ENCODE results near the gene NCAPG2.

The NCAPG2 gene

DNA sequence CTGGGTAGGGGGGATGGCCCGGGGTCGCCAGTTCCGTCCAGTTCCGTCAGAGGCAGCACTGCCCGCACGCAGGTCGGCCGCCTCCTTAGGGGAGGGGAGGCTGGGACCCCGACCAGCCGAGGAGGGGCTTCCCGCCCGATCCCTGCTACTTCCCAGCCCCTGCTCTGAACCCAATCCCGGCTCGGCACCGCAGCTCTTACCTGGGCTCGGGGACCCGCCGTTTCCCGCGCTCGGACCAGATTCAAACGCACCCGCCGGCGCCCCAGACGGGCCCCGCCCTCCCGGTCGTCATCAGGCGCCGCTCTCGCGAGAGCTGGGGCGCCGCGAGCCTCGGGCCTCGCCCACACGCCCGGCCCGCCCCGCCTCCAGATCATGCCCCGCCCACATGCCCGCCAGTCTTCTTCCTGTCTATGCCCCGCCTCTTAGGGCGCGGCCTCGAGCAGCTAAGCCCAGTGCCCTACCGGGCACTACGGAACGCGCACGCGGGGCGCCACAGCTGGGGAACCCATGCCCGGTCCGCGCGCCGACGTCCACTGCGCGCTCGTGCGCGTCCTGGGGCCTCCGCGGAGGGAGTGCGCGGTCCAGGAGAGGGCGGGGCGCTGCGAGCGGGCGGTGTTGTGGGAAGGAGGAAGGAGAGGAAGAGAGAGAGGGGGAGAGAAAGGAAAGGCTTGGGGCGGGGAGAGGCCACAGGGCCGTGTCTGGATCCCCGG is at the start of gene NCAPG2:
Gene NCAPG2, minus strand, starts transcription at position 281 of the 710 bp plus-strand sequence. CDS start 2,905 bp downstream, outside the sequence.
- Mint-ChIP-seq H3K27me3 (no peaks in the 10 kb centered on the region), H3K4me1 (ENCODE audit: low read depth) (peaks cover 47% of the 10 kb centered on the region), H3K9me3 (peaks cover 4% of the 10 kb centered on the region), H3K27ac (peak within 1 kb of the TSS; percentile 91), H3K36me3 (ENCODE audit: low read depth) (peaks cover 40% of the 10 kb centered on the region), H3K4me3 (peak within 1 kb of the TSS; percentile 88)
- DNase-seq, result peak; percentile 98

DNA sequence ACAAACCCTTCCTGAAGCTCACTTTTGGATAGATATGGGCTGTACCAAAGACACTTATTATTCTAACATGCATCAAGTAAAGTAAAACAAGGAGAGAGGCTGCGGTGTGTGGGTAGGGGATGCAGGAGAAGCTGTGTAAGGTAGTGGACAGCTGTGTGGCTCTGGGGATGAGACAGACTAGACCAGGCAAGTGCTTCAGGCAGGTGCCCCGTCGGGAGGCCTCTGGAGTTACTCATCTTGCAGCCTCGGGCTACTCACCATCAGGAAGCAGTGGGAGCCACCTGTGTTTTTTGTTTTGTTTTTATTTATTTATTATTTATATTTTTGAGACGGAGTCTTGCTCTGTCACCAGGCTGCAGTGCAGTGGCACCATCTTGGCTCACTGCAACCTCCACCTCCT is 49.3 kb upstream of the NCAPG2 start:
- no peaks in the 10 kb centered on the region for H3K9me3 Mint-ChIP-seq
- DNase-seq, result no peak
- H3K4me3 Mint-ChIP-seq, result no peak overlapping the region
- no peaks in the 10 kb centered on the region for H3K27me3 Mint-ChIP-seq
- peak overlapping the region; percentile 42 for H3K27ac Mint-ChIP-seq
- peaks cover 19% of the 10 kb centered on the region for H3K4me1 Mint-ChIP-seq (ENCODE audit: low read depth)
- peaks cover 72% of the 10 kb centered on the region for H3K36me3 Mint-ChIP-seq (ENCODE audit: low read depth)

GRCh38 chr7:158751751-158752150 is 47.1 kb upstream of the NCAPG2 start:
- DNase-seq, result no peak
- Mint-ChIP-seq H3K36me3 (ENCODE audit: low read depth) (peaks cover 69% of the 10 kb centered on the region), H3K4me3 (no peak overlapping the region), H3K9me3 (no peaks in the 10 kb centered on the region), H3K27me3 (no peaks in the 10 kb centered on the region), H3K27ac (no peak overlapping the region), H3K4me1 (ENCODE audit: low read depth) (peaks cover 12% of the 10 kb centered on the region)

- H3K4me1 Mint-ChIP-seq (ENCODE audit: low read depth), result peaks cover 12% of the 10 kb centered on the region
- DNase-seq, result no peak
- no peaks in the 10 kb centered on the region for H3K27me3 Mint-ChIP-seq
- H3K9me3 Mint-ChIP-seq, result no peaks in the 10 kb centered on the region
- peak overlapping the region; percentile 81 for H3K27ac Mint-ChIP-seq
- no peak overlapping the region for H3K4me3 Mint-ChIP-seq
- H3K36me3 Mint-ChIP-seq (ENCODE audit: low read depth), result peaks cover 70% of the 10 kb centered on the region
Measured at GRCh38 chr7:158751199-158751598, 46.6 kb upstream of the NCAPG2 start.

GRCh38 chr7:158750702-158751101 is 46.1 kb upstream of the NCAPG2 start:
- H3K27me3 Mint-ChIP-seq, result no peaks in the 10 kb centered on the region
- peak overlapping the region; percentile 81 for H3K27ac Mint-ChIP-seq
- H3K36me3 Mint-ChIP-seq (ENCODE audit: low read depth), result peaks cover 72% of the 10 kb centered on the region
- no peak for DNase-seq
- H3K4me3 Mint-ChIP-seq, result no peak overlapping the region
- no peaks in the 10 kb centered on the region for H3K9me3 Mint-ChIP-seq
- H3K4me1 Mint-ChIP-seq (ENCODE audit: low read depth), result peaks cover 12% of the 10 kb centered on the region

DNA sequence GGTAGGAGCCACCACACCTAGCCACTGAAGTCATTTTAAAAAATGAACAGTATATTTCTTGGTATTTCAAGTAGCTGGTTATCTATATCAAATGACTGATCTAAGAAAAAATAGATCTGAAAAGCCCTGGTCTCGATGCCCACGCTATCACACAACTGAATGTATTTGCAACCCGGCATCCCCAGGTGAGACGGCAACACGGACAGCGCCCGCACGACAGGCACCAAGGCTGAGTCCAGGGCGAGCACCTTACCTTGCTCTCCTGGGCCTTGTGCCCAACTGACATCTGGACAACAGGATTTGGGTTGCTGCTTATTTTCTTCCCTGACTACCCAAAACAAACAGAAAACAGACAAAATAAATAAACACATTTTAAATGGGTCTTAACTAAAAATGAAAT is 44.8 kb upstream of the NCAPG2 start:
- no peaks in the 10 kb centered on the region for H3K9me3 Mint-ChIP-seq
- peaks cover 70% of the 10 kb centered on the region for H3K36me3 Mint-ChIP-seq (ENCODE audit: low read depth)
- DNase-seq, result no peak
- H3K4me3 Mint-ChIP-seq, result no peak overlapping the region
- H3K4me1 Mint-ChIP-seq (ENCODE audit: low read depth), result peaks cover 6% of the 10 kb centered on the region
- no peaks in the 10 kb centered on the region for H3K27me3 Mint-ChIP-seq
- no peak overlapping the region for H3K27ac Mint-ChIP-seq

GRCh38 chr7:158748335-158748734 is 43.7 kb upstream of the NCAPG2 start:
- peaks cover 75% of the 10 kb centered on the region for H3K36me3 Mint-ChIP-seq (ENCODE audit: low read depth)
- H3K27me3 Mint-ChIP-seq, result no peaks in the 10 kb centered on the region
- H3K27ac Mint-ChIP-seq, result no peak overlapping the region
- no peak for DNase-seq
- peaks cover 6% of the 10 kb centered on the region for H3K4me1 Mint-ChIP-seq (ENCODE audit: low read depth)
- H3K4me3 Mint-ChIP-seq, result no peak overlapping the region
- H3K9me3 Mint-ChIP-seq, result no peaks in the 10 kb centered on the region

GRCh38 chr7:158747408-158747807 is 42.8 kb upstream of the NCAPG2 start:
- H3K27me3 Mint-ChIP-seq, result no peaks in the 10 kb centered on the region
- H3K4me3 Mint-ChIP-seq, result no peak overlapping the region
- H3K27ac Mint-ChIP-seq, result peak overlapping the region; percentile 50
- DNase-seq, result no peak
- H3K36me3 Mint-ChIP-seq (ENCODE audit: low read depth), result peaks cover 78% of the 10 kb centered on the region
- H3K4me1 Mint-ChIP-seq (ENCODE audit: low read depth), result peaks cover 4% of the 10 kb centered on the region
- no peaks in the 10 kb centered on the region for H3K9me3 Mint-ChIP-seq

- Mint-ChIP-seq H3K36me3 (ENCODE audit: low read depth) (peaks cover 83% of the 10 kb centered on the region), H3K4me3 (no peak overlapping the region), H3K27me3 (no peaks in the 10 kb centered on the region), H3K4me1 (ENCODE audit: low read depth) (peaks cover 2% of the 10 kb centered on the region), H3K27ac (peak overlapping the region; percentile 50), H3K9me3 (no peaks in the 10 kb centered on the region)
- no peak for DNase-seq
Measured at GRCh38 chr7:158746957-158747356, 42.4 kb upstream of the NCAPG2 start.

DNA sequence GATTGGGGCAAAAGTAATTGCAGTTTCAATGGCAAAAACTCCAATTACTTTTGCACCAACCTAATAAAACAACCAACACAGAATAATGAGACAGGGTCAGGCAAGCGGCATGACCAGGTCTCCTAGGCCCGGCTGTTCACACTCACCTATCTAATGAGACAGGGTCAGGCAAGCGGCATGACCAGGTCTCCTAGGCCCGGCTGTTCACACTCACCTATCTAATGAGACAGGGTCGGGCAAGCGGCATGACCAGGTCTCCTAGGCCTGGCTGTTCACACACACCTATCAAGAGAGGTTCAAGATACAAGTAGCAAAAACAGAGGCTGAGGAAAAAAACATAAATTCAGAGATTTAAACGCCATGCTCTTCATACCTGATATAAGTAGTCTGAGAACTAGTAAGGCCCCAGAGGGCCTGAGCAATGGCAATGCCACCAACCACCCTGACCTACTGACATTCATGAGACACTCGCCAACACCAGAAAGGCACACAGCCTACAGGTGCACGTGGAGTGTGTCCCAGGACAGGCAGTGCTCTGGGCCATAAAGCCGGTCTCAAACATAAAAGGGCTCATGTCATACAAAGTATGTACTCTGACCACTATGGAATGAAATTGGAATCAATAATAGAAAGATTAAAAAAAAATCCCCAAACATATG is 40.6 kb upstream of the NCAPG2 start:
- Mint-ChIP-seq H3K36me3 (ENCODE audit: low read depth) (peaks cover 90% of the 10 kb centered on the region), H3K27ac (peak overlapping the region; percentile 47), H3K4me1 (ENCODE audit: low read depth) (peaks cover 10% of the 10 kb centered on the region), H3K4me3 (no peak overlapping the region), H3K9me3 (no peaks in the 10 kb centered on the region), H3K27me3 (no peaks in the 10 kb centered on the region)
- no peak for DNase-seq

GRCh38 chr7:158744070-158744469 is 39.5 kb upstream of the NCAPG2 start:
- Mint-ChIP-seq H3K4me3 (no peak overlapping the region), H3K36me3 (ENCODE audit: low read depth) (peaks cover 90% of the 10 kb centered on the region), H3K27ac (no peak overlapping the region), H3K27me3 (no peaks in the 10 kb centered on the region), H3K9me3 (no peaks in the 10 kb centered on the region), H3K4me1 (ENCODE audit: low read depth) (peaks cover 13% of the 10 kb centered on the region)
- DNase-seq, result no peak

GRCh38 chr7:158743219-158743618 is 38.6 kb upstream of the NCAPG2 start:
- H3K4me3 Mint-ChIP-seq, result no peak overlapping the region
- H3K27me3 Mint-ChIP-seq, result no peaks in the 10 kb centered on the region
- H3K36me3 Mint-ChIP-seq (ENCODE audit: low read depth), result peaks cover 96% of the 10 kb centered on the region
- H3K4me1 Mint-ChIP-seq (ENCODE audit: low read depth), result peaks cover 13% of the 10 kb centered on the region
- DNase-seq, result no peak
- peak overlapping the region; percentile 77 for H3K27ac Mint-ChIP-seq
- no peaks in the 10 kb centered on the region for H3K9me3 Mint-ChIP-seq

GRCh38 chr7:158742065-158742821 is 37.6 kb upstream of the NCAPG2 start:
- no peaks in the 10 kb centered on the region for H3K27me3 Mint-ChIP-seq
- H3K4me1 Mint-ChIP-seq (ENCODE audit: low read depth), result peaks cover 13% of the 10 kb centered on the region
- H3K36me3 Mint-ChIP-seq (ENCODE audit: low read depth), result peaks cover 95% of the 10 kb centered on the region
- no peak overlapping the region for H3K4me3 Mint-ChIP-seq
- H3K27ac Mint-ChIP-seq, result peak overlapping the region; percentile 77
- H3K9me3 Mint-ChIP-seq, result no peaks in the 10 kb centered on the region
- DNase-seq, result no peak

- Mint-ChIP-seq H3K36me3 (ENCODE audit: low read depth) (peaks cover 93% of the 10 kb centered on the region), H3K4me3 (no peak overlapping the region), H3K27me3 (no peaks in the 10 kb centered on the region), H3K9me3 (no peaks in the 10 kb centered on the region), H3K27ac (peak overlapping the region; percentile 81), H3K4me1 (ENCODE audit: low read depth) (peaks cover 13% of the 10 kb centered on the region)
- no peak for DNase-seq
Measured at GRCh38 chr7:158741294-158741666, 36.7 kb upstream of the NCAPG2 start.

Data from activated T-cell treated with anti-CD3 and anti-CD28 coated beads, Interleukin-2, amount 50 U/mL, for 24 hours (primary cell).